ENCODE results near the gene ALPL.

The ALPL gene

DNA sequence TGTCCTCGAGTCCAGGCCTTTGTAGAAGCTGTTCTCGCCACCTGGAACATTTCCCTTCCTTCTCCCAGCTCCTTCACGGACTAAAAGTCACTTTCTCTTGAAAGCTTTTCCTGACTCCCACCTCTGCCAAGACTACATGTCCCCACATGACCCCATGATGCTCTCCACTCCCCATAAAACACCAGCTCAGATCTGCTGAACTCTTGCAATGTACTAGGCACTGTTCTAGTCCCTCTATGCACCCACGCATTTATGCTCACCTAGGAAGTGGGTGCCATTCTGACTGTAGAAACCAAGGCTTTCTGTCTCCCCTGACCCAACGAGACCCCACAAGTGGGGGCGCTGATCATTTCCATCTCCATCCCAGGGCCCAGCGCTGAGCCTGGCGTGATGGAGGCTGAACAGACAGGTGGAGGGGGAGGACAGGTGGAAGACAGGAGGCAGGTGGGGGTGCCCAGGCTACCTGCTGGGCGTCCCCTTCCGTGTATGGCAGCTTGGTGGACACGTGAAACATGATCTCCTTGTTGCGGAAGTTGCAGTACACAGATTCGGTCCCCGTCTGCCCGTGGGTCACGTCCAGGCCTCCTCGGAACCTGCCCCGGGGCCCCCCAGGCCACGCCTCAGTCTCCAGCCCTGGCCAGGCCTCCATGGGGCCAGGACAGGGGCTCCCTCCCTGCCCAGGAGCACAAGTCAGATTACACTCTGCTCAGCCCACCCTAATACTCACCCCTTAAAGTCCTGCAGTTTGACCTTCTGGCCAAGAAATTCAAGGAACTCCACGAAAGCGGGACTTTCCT is 102.0 kb downstream of the ALPL start:
- Histone ChIP-seq H3K36me3 (ENCODE audit: control insufficient read depth in 2 of 2, insufficient read depth in 1 of 2, low read length in 2 of 2) (no peaks in the 10 kb centered on the region), H3K4me3 (ENCODE audit: low read depth, low read length) (no peak overlapping the region), H3K9me3 (ENCODE audit: control insufficient read depth, insufficient read depth, low read depth, low read length) (no peaks in the 10 kb centered on the region), H3K27ac (ENCODE audit: extremely low read depth, low read depth, low read length) (no peak overlapping the region), H3K4me1 (ENCODE audit: control insufficient read depth, insufficient read depth, low read length) (no peaks in the 10 kb centered on the region)
- 0 out of 2 replicates have a peak, but pooled peaks have one; percentile 21 for TF ChIP-seq ZFHX2 (tag by site-specific recombination; conservative IDR thresholded peaks at IDR 0.05)
- no peak for TF ChIP-seq ZNF274 (IDR thresholded peaks at IDR 0.05; ENCODE audit: low read length)
- TF ChIP-seq ZNF274 (tag by site-specific recombination; IDR thresholded peaks at IDR 0.05; ENCODE audit: borderline replicate concordance): no peak
- TF ChIP-seq TCF7L2 (IDR thresholded peaks at IDR 0.05; ENCODE audit: borderline replicate concordance, low read depth, low read length): no peak
- TF ChIP-seq PRDM1 (tag by site-specific recombination; IDR thresholded peaks at IDR 0.05): peak; percentile 39; the same call in 1 of the 2 replicates
- ChIA-PET POLR2A (no interaction called here), CTCF (no interaction called here)

DNA sequence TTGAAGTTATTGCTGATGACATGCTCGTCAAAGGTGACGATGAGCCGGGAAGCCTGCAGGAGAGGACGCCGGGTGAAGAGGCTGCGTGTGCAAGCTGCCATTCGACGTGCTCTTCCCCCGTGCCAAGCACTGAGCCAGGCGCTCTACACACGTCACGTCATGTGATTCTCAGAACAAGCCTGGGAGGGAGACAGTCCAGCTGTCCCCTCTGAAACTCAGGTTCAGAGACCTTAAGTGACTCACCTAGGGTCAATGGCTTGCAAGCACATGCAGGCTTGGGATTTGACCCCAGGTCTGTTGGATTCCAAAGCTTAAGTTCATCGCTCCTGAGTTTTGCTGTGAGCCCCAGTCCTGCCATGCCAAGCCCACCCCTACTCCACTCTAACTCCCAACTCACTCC is 102.8 kb downstream of the ALPL start:
- Histone ChIP-seq H3K9me3 (ENCODE audit: control insufficient read depth, insufficient read depth, low read depth, low read length) (no peaks in the 10 kb centered on the region), H3K27ac (ENCODE audit: extremely low read depth, low read depth, low read length) (no peak overlapping the region), H3K4me3 (ENCODE audit: low read depth, low read length) (no peak overlapping the region), H3K4me1 (ENCODE audit: control insufficient read depth, insufficient read depth, low read length) (no peaks in the 10 kb centered on the region), H3K36me3 (ENCODE audit: control insufficient read depth in 2 of 2, insufficient read depth in 1 of 2, low read length in 2 of 2) (no peaks in the 10 kb centered on the region)
- ChIA-PET POLR2A (no interaction called here), CTCF (interaction anchor here (0.5 kb wide), 1 partner anchor 117 kb away, joined by 3 read pairs; no protein-coding TSS in a partner anchor)
- no peak for TF ChIP-seq ZNF24 (tag by site-specific recombination; IDR thresholded peaks at IDR 0.05)
- TF ChIP-seq, protein P1, sequence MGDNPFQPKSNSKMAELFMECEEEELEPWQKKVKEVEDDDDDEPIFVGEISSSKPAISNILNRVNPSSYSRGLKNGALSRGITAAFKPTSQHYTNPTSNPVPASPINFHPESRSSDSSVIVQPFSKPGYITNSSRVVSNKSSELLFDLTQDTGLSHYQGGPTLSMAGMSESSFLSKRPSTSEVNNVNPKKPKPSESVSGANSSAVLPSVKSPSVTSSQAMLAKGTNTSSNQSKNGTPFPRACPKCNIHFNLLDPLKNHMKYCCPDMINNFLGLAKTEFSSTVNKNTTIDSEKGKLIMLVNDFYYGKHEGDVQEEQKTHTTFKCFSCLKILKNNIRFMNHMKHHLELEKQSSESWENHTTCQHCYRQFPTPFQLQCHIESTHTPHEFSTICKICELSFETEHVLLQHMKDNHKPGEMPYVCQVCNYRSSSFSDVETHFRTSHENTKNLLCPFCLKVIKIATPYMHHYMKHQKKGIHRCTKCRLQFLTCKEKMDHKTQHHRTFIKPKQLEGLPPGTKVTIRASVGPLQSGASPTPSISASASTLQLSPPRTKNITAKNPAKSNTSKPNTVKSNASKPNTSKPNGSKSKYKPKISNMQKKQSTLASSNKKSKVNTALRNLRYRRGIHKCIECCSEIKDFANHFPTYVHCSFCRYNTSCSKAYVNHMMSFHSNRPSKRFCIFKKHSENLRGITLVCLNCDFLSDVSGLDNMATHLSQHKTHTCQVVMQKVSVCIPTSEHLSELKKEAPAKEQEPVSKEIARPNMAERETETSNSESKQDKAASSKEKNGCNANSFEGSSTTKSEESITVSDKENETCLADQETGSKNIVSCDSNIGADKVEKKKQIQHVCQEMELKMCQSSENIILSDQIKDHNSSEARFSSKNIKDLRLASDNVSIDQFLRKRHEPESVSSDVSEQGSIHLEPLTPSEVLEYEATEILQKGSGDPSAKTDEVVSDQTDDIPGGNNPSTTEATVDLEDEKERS (tag by site-specific recombination; IDR thresholded peaks at IDR 0.05): no peak
- TF ChIP-seq, protein P2, sequence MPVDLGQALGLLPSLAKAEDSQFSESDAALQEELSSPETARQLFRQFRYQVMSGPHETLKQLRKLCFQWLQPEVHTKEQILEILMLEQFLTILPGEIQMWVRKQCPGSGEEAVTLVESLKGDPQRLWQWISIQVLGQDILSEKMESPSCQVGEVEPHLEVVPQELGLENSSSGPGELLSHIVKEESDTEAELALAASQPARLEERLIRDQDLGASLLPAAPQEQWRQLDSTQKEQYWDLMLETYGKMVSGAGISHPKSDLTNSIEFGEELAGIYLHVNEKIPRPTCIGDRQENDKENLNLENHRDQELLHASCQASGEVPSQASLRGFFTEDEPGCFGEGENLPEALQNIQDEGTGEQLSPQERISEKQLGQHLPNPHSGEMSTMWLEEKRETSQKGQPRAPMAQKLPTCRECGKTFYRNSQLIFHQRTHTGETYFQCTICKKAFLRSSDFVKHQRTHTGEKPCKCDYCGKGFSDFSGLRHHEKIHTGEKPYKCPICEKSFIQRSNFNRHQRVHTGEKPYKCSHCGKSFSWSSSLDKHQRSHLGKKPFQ (tag by site-specific recombination; IDR thresholded peaks at IDR 0.05): no peak
- no peak for TF ChIP-seq ZNF239 (tag by site-specific recombination; IDR thresholded peaks at IDR 0.05)
- TF ChIP-seq ZNF658 (tag by site-specific recombination; IDR thresholded peaks at IDR 0.05): no peak
- TF ChIP-seq, protein P3, sequence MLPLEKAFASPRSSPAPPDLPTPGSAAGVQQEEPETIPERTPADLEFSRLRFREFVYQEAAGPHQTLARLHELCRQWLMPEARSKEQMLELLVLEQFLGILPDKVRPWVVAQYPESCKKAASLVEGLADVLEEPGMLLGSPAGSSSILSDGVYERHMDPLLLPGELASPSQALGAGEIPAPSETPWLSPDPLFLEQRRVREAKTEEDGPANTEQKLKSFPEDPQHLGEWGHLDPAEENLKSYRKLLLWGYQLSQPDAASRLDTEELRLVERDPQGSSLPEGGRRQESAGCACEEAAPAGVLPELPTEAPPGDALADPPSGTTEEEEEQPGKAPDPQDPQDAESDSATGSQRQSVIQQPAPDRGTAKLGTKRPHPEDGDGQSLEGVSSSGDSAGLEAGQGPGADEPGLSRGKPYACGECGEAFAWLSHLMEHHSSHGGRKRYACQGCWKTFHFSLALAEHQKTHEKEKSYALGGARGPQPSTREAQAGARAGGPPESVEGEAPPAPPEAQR (tag by site-specific recombination; IDR thresholded peaks at IDR 0.05): no peak
- no peak for TF ChIP-seq ZBTB1 (tag by site-specific recombination; IDR thresholded peaks at IDR 0.05)
- TF ChIP-seq ZNF660 (tag by site-specific recombination; IDR thresholded peaks at IDR 0.05): no peak
- TF ChIP-seq KLF9 (tag by site-specific recombination; IDR thresholded peaks at IDR 0.05; ENCODE audit: low read depth): no peak
- TF ChIP-seq ZNF521 (tag by site-specific recombination; IDR thresholded peaks at IDR 0.05): no peak
- no peak for TF ChIP-seq ZNF416 (tag by site-specific recombination; IDR thresholded peaks at IDR 0.05)
- TF ChIP-seq ZSCAN23 (tag by site-specific recombination; IDR thresholded peaks at IDR 0.05): no peak
- TF ChIP-seq, protein P4, sequence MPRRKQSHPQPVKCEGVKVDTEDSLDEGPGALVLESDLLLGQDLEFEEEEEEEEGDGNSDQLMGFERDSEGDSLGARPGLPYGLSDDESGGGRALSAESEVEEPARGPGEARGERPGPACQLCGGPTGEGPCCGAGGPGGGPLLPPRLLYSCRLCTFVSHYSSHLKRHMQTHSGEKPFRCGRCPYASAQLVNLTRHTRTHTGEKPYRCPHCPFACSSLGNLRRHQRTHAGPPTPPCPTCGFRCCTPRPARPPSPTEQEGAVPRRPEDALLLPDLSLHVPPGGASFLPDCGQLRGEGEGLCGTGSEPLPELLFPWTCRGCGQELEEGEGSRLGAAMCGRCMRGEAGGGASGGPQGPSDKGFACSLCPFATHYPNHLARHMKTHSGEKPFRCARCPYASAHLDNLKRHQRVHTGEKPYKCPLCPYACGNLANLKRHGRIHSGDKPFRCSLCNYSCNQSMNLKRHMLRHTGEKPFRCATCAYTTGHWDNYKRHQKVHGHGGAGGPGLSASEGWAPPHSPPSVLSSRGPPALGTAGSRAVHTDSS (tag by site-specific recombination; IDR thresholded peaks at IDR 0.05): no peak
